H1 (cell line): Measurements from ENCODE around the gene ATCAY. TPM values are rescaled to one million over a fixed set of nuclear protein-coding genes. Genes with fewer than 3 reads are reported as not detected.

Experiments
- CTCF ChIA-PET: fragments of 300-600 bp; sonication (Branson Sonifier 250); formaldehyde crosslinking; loops from one replicate; lab custom pipeline; 2021; ENCODE audit not compliant: partially characterized antibody; lab: Charles Lee
- POLR2A ChIA-PET: fragments of 300-600 bp; sonication (Branson Sonifier 250); formaldehyde crosslinking; loops from one replicate; lab custom pipeline; 2021; ENCODE audit warnings: inconsistent platforms; ENCODE audit not compliant: partially characterized antibody; lab: Charles Lee
- DNase-seq, 2 experiments: peaks; one replicate each; pipeline versions ENCODE4 v3.0.0 to v3.0.0-alpha.2; 2010 to 2022; ENCODE audit warnings: low spot score in 2 of 2, low read depth in 1 of 2, mixed read lengths in 1 of 2
- FAIRE-seq: peaks from 2 replicates; lab custom pipeline; 2011; peaks lifted over from hg19 to GRCh38; lab: Jason Lieb, UNC
- H2AFZ ChIP-seq: 2 replicates; pipeline ENCODE4 v1.8.1; 2012; ENCODE audit warnings: low read length, inconsistent platforms
- H2AK5ac ChIP-seq: 2 replicates; pipeline ENCODE4 v1.6.1; 2013; ENCODE audit warnings: low read depth, low read length
- H2BK120ac ChIP-seq: replicated peaks from 2 replicates; pipeline ENCODE3; 2013; ENCODE audit warnings: low read depth, low read length, inconsistent platforms
- H2BK12ac ChIP-seq: 2 replicates; pipeline ENCODE4 v1.6.1; 2013; ENCODE audit warnings: low read depth, low read length
- H2BK15ac ChIP-seq: 2 replicates; pipeline ENCODE4 v1.6.1; 2013; ENCODE audit warnings: low read length
- H2BK20ac ChIP-seq: 2 replicates; pipeline ENCODE4 v1.6.1; 2013; ENCODE audit warnings: low read length
- H2BK5ac ChIP-seq: 2 replicates; pipeline ENCODE4 v1.6.1; 2013; ENCODE audit warnings: low read depth, low read length
- H3K14ac ChIP-seq: 2 replicates; pipeline ENCODE4 v1.6.1; 2013; ENCODE audit warnings: inconsistent platforms; ENCODE audit not compliant: insufficient read length
- H3K18ac ChIP-seq: 2 replicates; pipeline ENCODE4 v1.6.1; 2013; ENCODE audit warnings: low read length; ENCODE audit errors: extremely low read depth
- H3K23ac ChIP-seq: 2 replicates; pipeline ENCODE4 v1.6.1; 2013; ENCODE audit warnings: inconsistent platforms; ENCODE audit not compliant: insufficient read length
- H3K23me2 ChIP-seq: 2 replicates; pipeline ENCODE4 v1.6.1; 2013; ENCODE audit warnings: low read depth, low read length
- H3K27ac ChIP-seq: 2 replicates; pipeline ENCODE4 v1.6.1; 2011; ENCODE audit warnings: low read depth, low read length, inconsistent platforms
- H3K27me3 ChIP-seq, 4 experiments: replicated peaks in 1 of 4; 1 replicate in 1 of 4; 2 replicates in 3 of 4; pipeline versions ENCODE4 v1.6.1 to v1.8.1; 2011 to 2013; ENCODE audit warnings: low read length in 3 of 4, mild to moderate bottlenecking in 3 of 4, inconsistent platforms in 2 of 4, mixed read lengths in 2 of 4, moderate library complexity in 1 of 4; ENCODE audit not compliant: control insufficient read depth in 3 of 4, insufficient read depth in 3 of 4; ENCODE audit errors: extremely low read depth in 1 of 4
- H3K36me3 ChIP-seq, 4 experiments: 2 replicates each; pipeline versions ENCODE4 v1.6.1 to v1.8.1; 2011 to 2013; ENCODE audit warnings: mild to moderate bottlenecking in 4 of 4, low read length in 3 of 4, moderate library complexity in 2 of 4, control low read depth in 1 of 4, inconsistent platforms in 1 of 4; ENCODE audit not compliant: insufficient read depth in 4 of 4, control insufficient read depth in 2 of 4
- H3K4ac ChIP-seq: replicated peaks from 2 replicates; pipeline ENCODE3; 2013; ENCODE audit warnings: low read length, low read depth, mixed read lengths, inconsistent platforms; ENCODE audit not compliant: insufficient read length
- H3K4me1 ChIP-seq, 4 experiments: replicated peaks in 1 of 4; 1 replicate in 1 of 4; 2 replicates in 3 of 4; pipeline versions ENCODE4 v1.6.1 to v1.8.1; 2011 to 2013; ENCODE audit warnings: low read length in 3 of 4, inconsistent platforms in 2 of 4, mixed read lengths in 1 of 4; ENCODE audit not compliant: insufficient read depth in 4 of 4, control insufficient read depth in 3 of 4
- H3K4me2 ChIP-seq, 2 experiments: 2 replicates each; pipeline versions ENCODE4 v1.6.1 to v1.8.1; 2011 to 2013; ENCODE audit warnings: low read depth in 2 of 2, low read length in 2 of 2, control low read depth in 1 of 2, inconsistent platforms in 1 of 2, mild to moderate bottlenecking in 1 of 2; ENCODE audit not compliant: insufficient read depth in 1 of 2
- H3K4me3 ChIP-seq, 4 experiments: fragments of 200-600, 300-600 bp in 1 of 4; sonication (generic), shearing (Covaris generic), sonication (Bioruptor Twin) in 1 of 4; 2 replicates each; pipeline versions ENCODE4 v1.5.1 to v1.8.1; 2011 to 2016; ENCODE audit warnings: low read length in 4 of 4, low read depth in 3 of 4, control low read depth in 2 of 4, inconsistent platforms in 2 of 4, mild to moderate bottlenecking in 2 of 4, mixed read lengths in 1 of 4, moderate library complexity in 1 of 4; ENCODE audit not compliant: insufficient read depth in 2 of 4; ENCODE audit errors: extremely low read depth in 1 of 4
- H3K56ac ChIP-seq: replicated peaks from 2 replicates; pipeline ENCODE3; 2013; ENCODE audit warnings: low read depth, mild to moderate bottlenecking, mixed read lengths, low read length, inconsistent platforms; ENCODE audit not compliant: insufficient read length
- H3K79me1 ChIP-seq: 2 replicates; pipeline ENCODE4 v1.6.1; 2013; ENCODE audit warnings: low read depth, low read length, control low read depth
- H3K79me2 ChIP-seq, 2 experiments: 2 replicates each; pipeline versions ENCODE4 v1.6.1 to v1.8.1; 2012 to 2013; ENCODE audit warnings: low read length in 2 of 2, mild to moderate bottlenecking in 2 of 2, inconsistent platforms in 1 of 2; ENCODE audit not compliant: insufficient read depth in 2 of 2, control insufficient read depth in 1 of 2
- H3K9ac ChIP-seq, 4 experiments: replicated peaks in 1 of 4; 1 replicate in 1 of 4; 2 replicates in 3 of 4; pipeline versions ENCODE4 v1.6.1 to v1.8.1; 2011 to 2013; ENCODE audit warnings: low read depth in 3 of 4, low read length in 3 of 4, control low read depth in 2 of 4, mild to moderate bottlenecking in 2 of 4, moderate library complexity in 2 of 4, inconsistent platforms in 1 of 4; ENCODE audit errors: extremely low read depth in 1 of 4
- H3K9me3 ChIP-seq, 2 experiments: 2 replicates each; pipeline versions ENCODE4 v1.6.1 to v1.8.1; 2012 to 2013; ENCODE audit warnings: mild to moderate bottlenecking in 2 of 2, moderate library complexity in 2 of 2, control low read depth in 1 of 2, inconsistent platforms in 1 of 2, low read depth in 1 of 2, low read length in 1 of 2, mixed read lengths in 1 of 2; ENCODE audit not compliant: insufficient read depth in 2 of 2
- H4K20me1 ChIP-seq, 2 experiments: replicated peaks in 1 of 2; 2 replicates each; pipeline versions ENCODE3 to v1.8.1; 2011 to 2013; ENCODE audit warnings: inconsistent platforms in 2 of 2, low read length in 2 of 2, mild to moderate bottlenecking in 1 of 2; ENCODE audit not compliant: insufficient read depth in 2 of 2, control insufficient read depth in 1 of 2
- H4K5ac ChIP-seq: 2 replicates; pipeline ENCODE4 v1.6.1; 2013; ENCODE audit warnings: low read length, low read depth, mixed read lengths, inconsistent platforms; ENCODE audit not compliant: insufficient read length
- H4K8ac ChIP-seq: 2 replicates; pipeline ENCODE4 v1.8.0; 2013; ENCODE audit warnings: mild to moderate bottlenecking, moderate library complexity, low read length, inconsistent platforms; ENCODE audit not compliant: insufficient read depth; ENCODE audit errors: extremely low read depth
- H4K91ac ChIP-seq: replicated peaks from 2 replicates; pipeline ENCODE3; 2013; ENCODE audit warnings: low read length, mixed read lengths, inconsistent platforms; ENCODE audit not compliant: insufficient read length
- CREB1 ChIP-seq: IDR thresholded peaks from 2 replicates; pipeline ENCODE4 v1.6.1; 2012; ENCODE audit warnings: inconsistent platforms
- JUN ChIP-seq: IDR thresholded peaks from 2 replicates; pipeline ENCODE4 v1.6.1; 2011; ENCODE audit warnings: low read depth, mild to moderate bottlenecking, improper control_type of control experiment, low read length
- KDM5A ChIP-seq: fragments of 200-600 bp; IDR thresholded peaks from 2 replicates; pipeline ENCODE4 v1.7.1; 2012; ENCODE audit warnings: mild to moderate bottlenecking, low read length, inconsistent platforms, mixed read lengths
- NANOG ChIP-seq: IDR thresholded peaks from 2 replicates; pipeline ENCODE4 v1.6.1; 2011; ENCODE audit warnings: low read length, low read depth, mild to moderate bottlenecking, inconsistent platforms; ENCODE audit not compliant: insufficient read depth, poor library complexity, severe bottlenecking
- RFX5 ChIP-seq: IDR thresholded peaks from 2 replicates; pipeline ENCODE4 v1.6.1; 2011; ENCODE audit warnings: low read depth, low read length, improper control_type of control experiment, borderline replicate concordance
- RNF2 ChIP-seq: fragments of 200-900, 300-1000 bp; sonication (generic); IDR thresholded peaks from 2 replicates; pipeline ENCODE4 v1.7.1; 2016; ENCODE audit warnings: borderline replicate concordance, low read depth, mild to moderate bottlenecking, antibody characterized with exemption, low read length; ENCODE audit not compliant: poor library complexity, severe bottlenecking; ENCODE audit errors: missing control alignments
- SP2 ChIP-seq: IDR thresholded peaks from 2 replicates; pipeline ENCODE4 v1.6.1; 2012; ENCODE audit warnings: mild to moderate bottlenecking, low read length, inconsistent platforms
- TAF1 ChIP-seq: IDR thresholded peaks from 2 replicates; pipeline ENCODE4 v1.6.1; 2011; ENCODE audit warnings: mild to moderate bottlenecking, low read depth, low read length
- TCF12 ChIP-seq: IDR thresholded peaks from 2 replicates; pipeline ENCODE4 v1.6.1; 2011; ENCODE audit warnings: low read depth, mild to moderate bottlenecking, low read length
- WGBS, 2 experiments: shearing (Covaris generic) in 1 of 2; methylation state at CpG; one replicate each; pipeline versions ENCODE4 v1.1.6 to v1.1.7; 2013 to 2015; ENCODE audit warnings: low lambda C conversion rate in 2 of 2, mixed read lengths in 2 of 2, inconsistent platforms in 1 of 2, low coverage in 1 of 2, missing lambda C conversion rate in 1 of 2; ENCODE audit not compliant: insufficient replicate concordance in 2 of 2, insufficient coverage in 1 of 2, insufficient read length in 1 of 2; ENCODE audit errors: extremely low coverage in 1 of 2, missing lambda C conversion rate in 1 of 2; 5-methylcytosine and 5-hydroxymethylcytosine counted together
- polyA plus RNA-seq, 7 experiments: library from polyadenylated mRNA; depleted of rRNA in 3 of 7; stranded (reverse) in 5 of 7; unstranded in 2 of 7; fragments of >200 nt in 5 of 7; fragments of 200-250 nt in 2 of 7; gene quantifications; 1 replicate in 5 of 7; 2 replicates in 1 of 7; 4 replicates in 1 of 7; pipeline versions ENCODE4 v1.2.1 to v1.2.3, GENCODE V29; 2011 to 2013; ENCODE audit warnings: missing spikeins in 2 of 7, mixed read lengths in 2 of 7
- total RNA-seq: library from RNA; stranded (reverse); fragmentation: NEBNext Ultra II Directional; extraction: Animal tissue kit (Norgen Biotek cat#: 25700); gene quantifications from 2 replicates; pipeline ENCODE4 v1.2.1, GENCODE V29; 2021

The ATCAY gene
- total and polyA plus RNA-seq, 2 of the 8 experiments (the other 6 are each of a cell fraction or from before 2014, with no cell fraction given) = 24.4 to 33.8 TPM

- Histone ChIP-seq H2AK5ac (no peak overlapping the region), H4K5ac (no peak overlapping the region), H3K36me3 (peaks cover 0 to 2% (median 0%) of the 10 kb centered on the region in 4 experiments; a peak in 2 of 8 replicates), H3K9me3 (peaks cover 4 to 6% of the 10 kb centered on the region in 2 experiments; a peak in 3 of 4 replicates), H3K4me3 (no peak overlapping the region), H3K79me2 (0 out of 4 replicates have a peak, but pooled peaks cover 0 to 3% of the 10 kb centered on the region in 2 experiments), H3K23ac (no peak overlapping the region), H2BK12ac (no peak overlapping the region), H2BK15ac (no peak overlapping the region), H3K18ac (no peak overlapping the region), H3K4me1 (no peaks in the 10 kb centered on the region), H2BK120ac (no peak overlapping the region), H2BK20ac (no peak overlapping the region), H3K9ac (no peak overlapping the region), H3K79me1 (peaks cover 9% of the 10 kb centered on the region; the same call in 1 of the 2 replicates), H3K56ac (no peak overlapping the region), H2BK5ac (no peak overlapping the region), H3K14ac (no peak overlapping the region), H3K27ac (no peak overlapping the region), H2AFZ (no peak overlapping the region), H4K20me1 (peaks cover 4 to 6% of the 10 kb centered on the region in 2 experiments), H4K8ac (no peak overlapping the region), H3K27me3 (no peaks in the 10 kb centered on the region), H3K23me2 (no peaks in the 10 kb centered on the region), H4K91ac (no peak overlapping the region), H3K4me2 (no peak overlapping the region), H3K4ac (no peak overlapping the region)
- no peak for TF ChIP-seq RNF2
- no peak for TF ChIP-seq JUN
- TF ChIP-seq RFX5 = peak; percentile 80
- no peak for TF ChIP-seq NANOG
- TF ChIP-seq TCF12 = no peak
- TF ChIP-seq KDM5A = no peak
- no peak for TF ChIP-seq SP2
- TF ChIP-seq TAF1 = no peak
- no peak for TF ChIP-seq CREB1
- DNase-seq (no peak), FAIRE-seq (no peak)
- ChIA-PET POLR2A (interaction anchor here (0.7 to 1.2 kb wide), 3 partner anchors 16 to 128 kb away, joined by 3 to 4 read pairs (median 4); partner anchors contain the start of gene EEF2), CTCF (interaction anchor here (1.7 to 1.8 kb wide), 2 partner anchors 8 to 74 kb away, joined by 4 to 8 read pairs; no protein-coding TSS in a partner anchor)
- whole genome bisulfite sequencing, 2 experiments = 94% methylated on average over 11 of the region's 12 CpGs; no CpG with 5 or more reads in 1 of the 2 experiments
Measured at GRCh38 chr19:3857449-3858003, 23.0 kb upstream of the ATCAY start.
